CD1c-positive myeloid dendritic cell (primary cell): ENCODE data around the gene YWHAB.
"Not testable (repeated sequence)": the region's sequence is repeated elsewhere in the genome, so short reads cannot be mapped to it uniquely, and the experiment has no call there.

ENCODE experiments used
- DNase-seq: peaks from one replicate; pipeline ENCODE4 v3.0.0-alpha.2; 2016; ENCODE audit errors: extremely low spot score

YWHAB gene

DNA sequence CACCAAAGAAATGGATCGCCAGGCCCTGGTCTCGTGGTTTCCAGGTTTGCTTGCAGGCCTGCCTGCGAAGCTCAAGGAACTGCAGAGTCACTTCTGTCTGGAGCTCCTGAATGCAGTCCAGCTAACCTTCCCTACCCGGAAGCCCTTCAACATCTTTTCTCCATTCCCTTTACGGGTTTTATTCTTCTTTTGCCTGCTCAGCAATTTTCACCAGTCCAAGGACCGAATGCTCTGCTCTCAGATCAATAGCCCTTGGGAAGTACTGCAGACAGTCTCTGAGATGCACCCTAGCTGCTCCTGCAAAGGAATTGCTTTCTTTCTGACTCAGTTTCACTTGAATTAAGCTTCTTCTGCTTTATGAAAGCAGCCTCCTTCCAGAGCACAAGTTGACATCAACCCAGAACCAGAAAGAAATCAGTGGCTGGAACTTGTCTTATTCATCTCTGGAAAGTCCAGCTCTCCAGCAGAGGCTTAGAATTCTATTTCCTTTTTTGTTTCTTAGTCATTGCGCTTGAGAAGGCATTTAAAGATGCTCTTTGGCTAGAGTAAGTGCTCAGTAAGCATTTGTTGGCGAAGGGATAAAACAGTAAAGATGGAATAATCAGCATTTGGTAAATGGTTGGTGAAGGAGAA lies 18.7 kb upstream of the YWHAB start:
- peak; percentile 61 for DNase-seq

DNA sequence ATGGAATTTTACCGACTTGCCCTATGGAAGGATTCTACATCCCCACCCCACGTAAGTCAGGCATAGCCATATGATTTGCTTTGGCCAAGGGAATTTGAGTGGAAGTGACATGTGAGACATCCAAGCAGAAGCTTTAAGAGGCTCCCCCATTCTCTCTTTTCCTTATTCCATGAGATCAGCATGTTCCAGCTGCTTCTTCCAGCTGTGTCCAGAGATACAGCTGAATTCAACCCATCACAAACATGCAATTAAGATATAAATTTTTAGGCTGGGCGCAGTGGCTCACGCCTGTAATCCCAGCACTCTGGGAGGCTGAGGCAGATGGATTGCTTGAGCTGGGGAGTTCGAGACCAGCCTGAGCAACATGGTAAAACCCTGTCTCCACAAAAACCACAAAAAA lies 16.0 kb upstream of the YWHAB start:
- DNase-seq, result no peak

DNA sequence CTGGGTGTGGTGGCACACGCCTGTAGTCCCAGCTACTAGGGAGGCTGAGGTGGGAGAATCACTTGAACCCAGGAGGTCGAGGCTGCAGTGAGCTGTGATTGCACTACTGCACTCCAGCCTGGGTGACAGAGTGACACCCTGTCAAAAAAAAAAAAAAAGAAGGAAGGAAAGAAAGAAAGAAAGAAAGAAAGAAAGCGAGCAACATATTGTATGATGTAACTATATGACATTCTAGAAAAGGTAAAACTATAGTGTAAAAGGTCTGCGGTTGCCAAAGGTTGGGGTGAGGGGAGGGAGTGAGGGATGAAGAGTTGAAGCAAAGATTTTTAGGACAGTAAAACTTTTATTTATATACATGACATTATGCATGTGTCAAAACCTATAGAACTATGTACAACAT lies 3.1 kb upstream of the YWHAB start:
- not testable (repeated sequence) for DNase-seq

DNA sequence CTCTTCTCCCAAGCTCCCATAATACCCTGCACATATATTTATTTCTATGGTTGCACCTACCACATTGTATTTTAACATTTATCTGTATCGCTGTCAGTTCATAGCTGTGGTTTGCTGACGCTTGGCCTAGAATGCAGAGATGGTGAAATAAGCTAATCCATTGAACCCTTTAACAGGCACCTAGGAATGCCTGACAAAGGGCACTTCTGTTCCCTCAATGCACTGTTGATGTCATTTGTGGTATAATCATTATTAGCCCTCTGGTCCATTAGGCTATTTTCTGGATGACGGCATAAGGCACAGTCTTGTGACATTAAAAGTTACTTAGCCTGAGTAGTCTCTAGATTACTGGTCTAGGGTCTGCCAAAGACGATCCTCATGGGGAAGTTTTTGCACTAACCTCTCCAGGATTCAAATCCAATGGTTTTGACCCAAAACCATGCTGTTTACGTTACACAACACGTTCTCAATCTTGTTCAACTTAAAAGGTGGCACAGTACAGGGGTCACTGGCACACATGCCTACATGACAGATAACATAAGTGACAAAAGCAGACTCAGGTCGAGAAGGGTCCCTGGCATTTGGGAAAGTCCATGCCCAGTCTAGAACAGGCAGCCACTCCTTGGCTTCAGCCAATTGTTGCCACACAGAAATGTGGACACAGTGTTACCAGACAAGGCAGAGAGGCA lies 2.1 kb upstream of the YWHAB start:
- no peak for DNase-seq

DNA sequence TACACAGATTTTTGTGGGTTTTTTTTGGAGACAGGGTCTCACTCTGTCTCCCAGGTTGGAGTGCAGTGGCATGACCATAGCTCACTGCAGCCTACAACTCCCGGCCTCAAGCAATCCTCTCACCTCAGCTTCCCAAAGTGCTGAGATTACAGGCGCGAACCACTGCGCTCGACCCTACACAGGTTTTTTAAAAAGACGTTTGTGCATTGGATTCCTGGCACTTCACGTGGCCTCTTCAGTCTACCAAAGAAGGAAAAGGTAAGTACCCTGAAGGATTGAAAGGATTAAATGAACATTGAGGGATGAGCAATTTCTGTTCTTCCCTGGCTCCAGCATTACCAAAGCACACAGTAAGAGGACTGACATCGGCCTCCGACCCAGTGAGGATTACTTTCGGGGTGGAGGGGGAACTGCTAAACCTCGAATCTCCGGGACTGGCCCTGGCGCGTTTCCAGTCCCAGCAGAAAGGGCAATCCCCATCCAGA lies 556 bp upstream of the YWHAB start:
- DNase-seq, result no peak

DNA sequence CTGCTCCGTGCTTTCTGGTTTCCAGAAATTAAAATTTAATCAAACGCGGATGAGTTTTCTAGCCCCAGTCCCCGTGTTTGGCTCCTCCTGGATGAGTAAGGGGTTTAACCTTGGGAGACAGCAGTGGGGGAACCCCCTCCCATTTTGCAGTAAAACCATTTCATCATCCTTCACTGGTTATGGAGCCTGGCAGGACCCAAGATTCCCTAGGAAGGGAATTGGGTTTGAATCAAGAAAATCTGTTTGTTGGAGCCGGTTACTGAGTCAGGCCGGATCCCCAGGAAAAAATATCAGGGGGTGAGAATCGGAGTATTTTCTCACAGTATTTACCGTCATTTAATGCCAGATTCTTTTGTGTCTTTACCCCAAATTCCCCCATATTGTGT lies 754 bp downstream of the YWHAB start:
- DNase-seq, result no peak

DNA sequence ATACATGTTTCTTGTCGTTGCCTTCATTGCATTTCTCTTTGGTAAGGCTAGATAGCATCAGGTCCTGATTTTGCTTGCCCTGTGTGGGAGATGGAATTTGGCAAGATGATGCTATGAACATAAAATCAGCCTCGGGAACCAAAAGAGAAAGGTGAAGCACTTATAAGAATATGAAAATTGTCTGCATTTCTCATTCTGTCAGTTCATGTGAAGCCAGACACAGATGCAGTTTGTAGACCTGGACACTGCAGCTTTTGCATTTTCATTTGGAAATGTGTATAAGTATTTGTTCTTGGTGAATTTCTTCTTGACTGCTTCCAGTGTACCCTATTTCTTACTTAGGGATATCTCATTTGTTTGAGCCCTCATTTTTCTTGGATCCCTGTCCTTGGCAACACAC lies 1.3 kb downstream of the YWHAB start:
- no peak for DNase-seq

DNA sequence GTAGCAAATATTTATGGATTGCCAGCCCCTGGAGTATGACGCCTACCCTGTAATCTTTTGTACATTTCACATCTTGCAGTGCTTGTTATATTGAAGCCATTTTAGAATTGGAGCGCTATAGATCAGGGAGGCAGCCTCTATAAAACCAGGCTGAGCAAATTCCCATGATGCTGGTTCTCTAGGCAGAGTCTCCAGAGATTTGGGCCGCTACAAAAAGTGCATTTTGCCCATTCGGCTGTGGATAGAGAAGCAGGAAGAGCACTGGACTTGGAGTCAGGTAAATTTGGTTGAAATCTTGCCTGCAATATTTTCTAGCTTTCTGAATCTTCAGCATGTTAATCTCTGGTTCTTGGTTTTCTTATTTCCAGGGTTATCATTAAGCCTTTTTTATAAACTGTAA lies 2.0 kb downstream of the YWHAB start:
- DNase-seq, result no peak

DNA sequence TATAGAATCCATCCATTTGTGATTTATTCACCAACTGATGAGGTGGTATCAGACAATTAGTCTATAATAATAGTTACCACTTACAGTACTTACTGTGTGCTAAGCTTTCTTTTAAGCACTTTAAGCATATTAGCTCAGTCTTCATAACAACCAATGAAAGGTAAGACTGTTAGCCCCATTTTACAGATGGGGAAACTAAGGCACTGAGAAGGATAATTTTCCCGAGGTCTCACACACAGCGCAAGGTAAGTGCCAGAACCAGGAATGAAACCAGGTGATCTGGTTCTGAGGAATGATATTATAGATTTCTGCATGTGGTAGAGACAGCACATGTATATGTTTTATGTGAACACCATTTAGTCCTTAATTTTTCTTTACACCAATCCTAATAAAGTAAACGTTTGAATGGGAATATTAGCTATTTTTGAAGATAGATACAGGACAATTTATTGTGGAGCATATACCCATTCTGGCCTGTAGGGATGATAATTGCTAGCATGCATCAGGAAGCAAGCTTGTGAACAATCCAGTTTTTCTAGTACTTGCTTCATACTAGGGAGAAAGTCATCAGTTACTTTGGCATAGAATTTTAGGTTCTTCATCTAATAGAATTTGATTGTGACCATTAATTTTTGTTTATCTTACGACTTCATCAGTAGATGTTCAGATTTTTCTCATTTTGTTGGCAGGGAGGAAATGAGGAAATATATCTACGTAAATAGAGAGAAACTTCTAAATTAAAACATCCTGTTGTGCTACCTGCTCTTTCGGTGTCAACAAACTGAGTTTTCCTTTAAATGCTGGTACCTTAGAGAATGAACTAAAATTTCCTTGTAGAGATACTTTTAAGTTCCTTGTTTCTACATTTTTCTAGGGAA lies 3.0 kb downstream of the YWHAB start:
- no peak for DNase-seq

DNA sequence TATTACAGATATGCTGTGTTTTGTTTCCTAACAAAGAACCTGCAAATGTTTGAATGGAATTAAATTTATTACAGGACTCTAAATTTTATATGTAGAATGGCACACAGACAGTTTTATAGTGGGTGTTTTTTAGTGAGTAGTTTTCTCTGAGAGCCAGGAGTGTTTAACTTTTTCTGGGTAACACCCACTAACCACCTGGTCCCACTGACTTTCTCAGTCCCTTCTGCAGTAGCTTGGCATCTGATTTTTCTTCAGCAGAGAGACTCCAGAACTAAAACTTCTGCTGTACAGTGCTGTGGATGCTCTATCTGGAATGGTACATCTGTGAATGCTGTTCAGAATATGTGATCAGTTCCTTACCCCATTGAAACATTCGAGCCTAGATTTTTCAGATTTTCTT lies 6.3 kb downstream of the YWHAB start:
- no peak for DNase-seq

DNA sequence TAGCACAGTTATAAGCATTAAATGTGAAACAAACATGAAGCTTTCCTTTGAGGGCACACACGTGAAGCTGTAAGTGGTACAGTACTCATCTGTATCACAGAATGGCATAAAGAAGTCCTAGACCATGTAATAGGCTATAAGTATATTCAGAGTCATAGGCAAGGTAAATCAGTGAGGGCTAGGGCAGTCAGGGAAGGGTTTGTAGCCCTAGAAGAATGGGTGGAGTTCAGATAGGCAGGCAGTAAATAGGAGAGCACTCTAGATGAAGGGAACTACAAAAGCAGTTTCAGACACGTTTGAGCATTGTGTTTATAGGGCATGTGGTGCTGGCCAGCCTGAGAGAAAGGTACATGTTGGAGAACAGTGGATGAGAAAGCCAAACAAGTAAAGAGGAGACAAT lies 9.5 kb downstream of the YWHAB start:
- no peak for DNase-seq

DNA sequence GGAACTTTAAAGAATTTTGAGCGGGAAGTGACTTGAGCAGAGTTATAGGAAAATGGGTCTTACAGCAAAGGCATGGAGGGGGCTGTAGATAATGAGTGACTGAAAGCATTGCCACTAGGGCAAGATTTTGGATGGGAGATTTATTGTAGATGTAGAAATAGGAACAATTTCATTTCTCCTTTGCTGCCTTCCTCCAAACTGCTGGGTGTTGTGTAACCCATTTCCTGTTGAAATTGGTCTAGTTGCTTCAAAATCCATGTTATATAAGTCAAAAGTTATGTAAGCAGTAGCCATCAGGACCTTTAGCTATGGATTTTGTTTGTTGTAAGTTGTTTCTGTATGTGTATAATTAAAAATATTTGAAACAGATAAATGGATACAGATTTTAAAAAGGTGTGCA lies 11.1 kb downstream of the YWHAB start:
- peak; percentile 78 for DNase-seq

DNA sequence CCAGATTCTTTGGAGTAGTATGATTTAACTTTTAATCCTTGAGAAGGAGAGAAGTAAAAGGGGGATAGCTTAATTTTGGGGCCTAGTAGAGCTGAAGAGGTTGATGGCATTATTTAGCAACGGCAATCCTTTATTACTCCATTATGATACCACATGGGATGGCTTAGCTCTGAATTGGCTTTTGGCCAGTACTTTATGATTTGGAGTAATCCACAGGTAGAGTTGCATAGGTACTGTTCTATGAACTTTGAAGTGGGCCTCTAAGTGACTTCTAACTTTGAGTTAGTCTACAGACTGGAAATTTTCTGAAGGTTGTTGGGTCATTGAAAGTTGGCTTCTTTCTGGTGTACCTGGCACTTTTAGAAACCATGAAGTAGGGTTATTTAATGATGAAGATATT lies 11.6 kb downstream of the YWHAB start:
- DNase-seq, result no peak

DNA sequence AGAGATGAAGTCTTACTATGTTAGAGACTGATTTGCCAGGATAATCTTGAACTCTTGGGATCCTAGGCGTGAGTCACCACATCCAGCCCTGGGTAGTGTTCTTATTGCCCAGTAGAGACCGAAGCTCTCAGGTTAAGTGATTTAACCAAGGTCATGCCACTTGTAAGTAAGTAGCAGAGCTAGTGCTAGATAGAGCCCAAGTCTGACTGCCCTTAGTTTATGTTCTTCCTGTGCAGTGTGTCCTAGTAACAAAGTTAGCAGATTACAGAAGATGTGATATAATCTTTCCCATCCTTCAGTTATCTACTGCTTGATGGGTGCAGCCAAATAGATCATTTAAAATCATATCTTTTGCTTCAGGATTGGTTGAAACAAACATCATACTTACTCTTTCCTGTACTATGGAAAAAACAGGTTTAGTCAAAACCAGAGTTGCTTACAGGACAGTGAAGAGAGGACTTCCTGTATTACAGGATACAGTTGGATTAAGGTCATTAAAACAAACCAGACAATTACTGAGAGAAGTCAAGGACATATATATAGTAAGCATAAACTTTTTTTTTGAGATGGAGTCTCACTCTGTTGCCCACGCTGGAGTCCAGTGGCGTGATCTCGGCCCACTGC lies 14.8 kb downstream of the YWHAB start:
- peak; percentile 26 for DNase-seq

DNA sequence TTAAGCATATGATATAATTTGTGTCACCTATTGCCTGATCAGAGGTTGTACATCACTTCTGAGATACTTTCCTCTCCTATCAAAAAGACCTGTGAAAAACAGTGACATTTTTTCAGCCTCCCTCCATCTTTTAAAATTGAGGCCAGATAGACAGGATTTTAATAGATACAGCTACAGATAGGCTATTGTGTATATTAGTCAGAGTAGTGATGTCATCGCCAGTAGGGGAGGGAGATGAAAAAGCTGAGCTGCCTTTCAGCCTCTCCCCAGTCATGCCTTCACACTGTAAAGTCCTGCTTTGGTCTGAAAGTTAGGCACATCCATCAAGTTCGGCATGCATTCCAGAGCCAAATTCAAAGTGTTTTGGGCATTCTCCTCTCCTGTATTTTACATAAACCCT lies 16.5 kb downstream of the YWHAB start:
- DNase-seq, result no peak

DNA sequence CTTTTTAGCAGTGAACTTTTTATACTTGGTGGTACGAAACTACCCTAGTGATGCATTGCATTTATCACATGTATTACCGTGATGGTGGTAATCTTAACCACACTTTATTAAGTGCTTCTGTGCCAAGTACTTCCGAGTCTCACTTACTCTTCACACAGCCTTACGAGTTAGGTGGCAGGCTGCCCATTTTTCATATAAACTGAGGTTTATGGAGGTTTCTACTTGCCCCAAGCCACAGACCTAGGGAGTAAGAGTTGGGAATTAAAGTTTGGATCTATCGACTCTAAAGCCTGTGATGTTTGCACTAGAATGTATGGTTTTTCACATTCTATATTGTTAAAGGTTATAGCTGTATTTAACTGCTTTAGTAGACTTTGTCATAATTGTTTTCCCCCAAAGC lies 18.9 kb downstream of the YWHAB start:
- DNase-seq, result no peak

DNA sequence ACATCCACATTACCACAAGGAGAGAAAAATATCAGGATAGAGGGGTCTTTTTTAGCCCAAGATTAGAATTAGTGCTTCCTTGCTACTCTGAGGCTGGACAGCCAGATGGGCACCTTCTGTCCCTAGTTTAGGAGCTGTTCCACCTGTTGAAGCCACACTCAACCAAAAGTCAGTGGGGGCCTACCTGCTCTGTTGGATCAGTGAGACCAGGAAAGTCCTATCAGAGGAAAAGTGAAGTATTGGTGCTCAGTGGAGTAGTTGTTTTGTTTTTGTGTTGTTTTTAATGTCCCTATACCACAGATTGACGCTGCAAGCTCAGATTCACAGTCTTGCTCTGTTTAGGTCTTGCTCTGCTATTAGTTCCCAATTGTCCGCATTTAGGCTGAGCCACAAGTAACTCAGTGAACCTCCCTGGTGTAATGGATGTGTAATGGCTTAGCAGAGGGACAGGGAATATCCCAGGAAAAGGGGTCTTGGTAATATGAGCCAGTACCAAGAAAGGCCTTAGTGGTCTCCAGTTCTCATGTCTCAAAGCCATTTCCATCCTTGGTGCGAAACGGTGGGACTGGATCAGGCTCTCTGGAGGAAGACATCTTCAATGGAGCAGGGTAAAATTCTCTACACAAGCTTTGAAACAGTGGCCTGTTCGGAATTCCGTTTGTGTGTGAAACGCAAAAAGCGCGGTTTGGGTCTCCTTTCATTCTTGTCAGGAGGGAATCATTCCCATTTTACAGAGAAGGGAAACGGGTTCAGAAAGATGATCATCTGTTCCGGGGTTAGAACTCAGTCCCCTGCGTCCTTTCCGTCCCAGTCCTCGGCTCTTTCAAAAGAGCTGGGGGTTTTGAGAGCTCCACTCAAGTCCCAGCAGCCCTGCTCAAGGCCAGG lies 23.7 kb downstream of the YWHAB start:
- DNase-seq, result no peak

DNA sequence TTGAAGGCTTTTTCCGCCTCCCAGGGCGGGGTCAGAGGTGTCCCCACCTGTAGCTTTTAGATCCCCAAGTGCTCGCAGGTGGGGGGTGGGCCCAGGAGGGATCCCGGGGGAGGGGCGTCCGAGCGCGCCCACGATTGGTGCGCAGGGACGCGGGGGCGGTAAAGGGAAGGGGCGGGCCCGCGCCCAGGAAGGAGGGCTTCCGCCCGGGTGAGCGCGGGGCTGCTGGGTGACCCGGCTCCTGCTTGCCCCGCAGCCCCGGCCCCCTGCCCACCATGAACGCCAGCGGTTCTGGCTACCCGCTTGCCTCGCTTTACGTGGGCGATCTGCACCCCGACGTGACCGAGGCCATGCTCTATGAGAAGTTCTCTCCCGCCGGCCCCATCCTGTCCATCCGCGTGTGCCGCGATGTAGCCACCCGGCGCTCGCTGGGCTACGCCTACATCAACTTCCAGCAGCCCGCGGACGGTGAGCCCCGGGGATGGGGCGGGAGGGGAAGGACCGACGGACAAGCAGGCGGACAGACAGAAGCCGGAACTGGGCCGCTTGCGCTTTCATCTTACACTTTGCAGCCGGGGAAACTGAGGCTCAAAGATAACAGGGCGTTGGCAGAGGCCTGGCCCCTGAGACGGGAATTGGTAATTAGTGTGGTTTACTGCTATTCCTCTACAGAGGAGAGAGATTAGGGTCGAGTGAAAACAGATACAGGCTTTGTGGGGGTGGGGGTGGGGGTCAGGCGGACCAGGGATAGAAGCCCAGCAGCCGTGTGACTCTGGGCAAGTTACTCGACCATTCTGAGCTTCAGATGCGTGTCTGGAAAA lies 24.6 kb downstream of the YWHAB start, which contains the start of gene PABPC1L:
PABPC1L (plus strand) TSS at position 189 of the 818 bp plus-strand sequence; CDS start at position 273, 84 bp downstream.
- DNase-seq, result peak; percentile 65

DNA sequence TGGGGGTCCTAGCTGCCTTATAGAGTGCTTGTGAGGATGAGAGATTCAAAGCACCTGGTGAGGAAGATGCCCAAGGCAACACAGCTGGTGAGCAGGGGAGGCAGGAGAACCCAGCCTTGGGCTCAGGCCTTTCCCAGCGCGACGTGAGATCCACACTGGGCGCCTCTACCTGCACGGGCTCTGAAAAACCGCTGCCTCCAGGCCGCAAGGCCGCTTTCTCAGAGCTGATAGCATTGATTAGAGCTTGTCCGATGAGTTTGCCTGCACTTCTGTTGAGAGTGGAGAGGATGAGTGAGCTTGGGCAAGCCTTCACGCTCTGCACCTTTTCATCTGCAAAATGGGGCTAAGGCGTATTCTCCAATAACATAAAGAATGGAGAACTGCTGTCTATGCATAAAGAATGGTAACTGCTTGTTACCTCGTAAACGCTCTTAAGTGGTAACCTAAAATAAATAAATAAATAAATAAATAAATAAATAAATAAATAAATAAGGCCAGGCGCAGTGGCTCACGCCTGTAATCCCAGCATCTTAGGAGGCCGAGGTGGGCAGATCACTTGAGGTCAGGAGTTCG lies 25.3 kb downstream of the YWHAB start:
- no peak for DNase-seq
